GM12878 (cell line): ENCODE results near the gene SCCPDH. TPM values are rescaled to one million over a fixed set of nuclear protein-coding genes. Genes with fewer than 3 reads are reported as not detected.

Experiments used
- ATAC-seq: fragments of 200-7000 bp; cut with Tn5 transposase; 3 replicates; pipeline ENCODE4 v1.9.1; 2020; ENCODE audit warnings: mild to moderate bottlenecking, moderate library complexity
- BruUV-seq: library from RNA; stranded (reverse); fragments of 400-500 nt; replicated peaks from 2 replicates; lab custom pipeline; 2021; lab: Mats Ljungman, UMichigan
- CTCF ChIA-PET: fragments of 300-600 bp; sonication (Branson Sonifier 250); formaldehyde crosslinking; extraction: SDS; loops from one replicate; lab custom pipeline; 2021; ENCODE audit warnings: inconsistent platforms; lab: Yijun Ruan, JAX
- POLR2A ChIA-PET: fragments of 350-600 bp; formaldehyde crosslinking; extraction: SDS; loops from one replicate; lab custom pipeline; 2021; ENCODE audit warnings: inconsistent platforms; lab: Charles Lee
- RAD21 ChIA-PET: fragments of 300-600 bp; sonication (Branson Sonifier 250); formaldehyde crosslinking; loops from one replicate; lab custom pipeline; 2023; ENCODE audit warnings: antibody characterized with exemption; ENCODE audit not compliant: unreplicated experiment; lab: Charles Lee
- SMC1A ChIA-PET: fragments of 300-600 bp; sonication (Branson Sonifier 250); formaldehyde crosslinking; loops from one replicate; lab custom pipeline; 2023; ENCODE audit not compliant: unreplicated experiment, uncharacterized antibody; lab: Charles Lee
- DNase-seq: peaks from one replicate; pipeline ENCODE4 v3.0.0-alpha.2; 2011; ENCODE audit warnings: low read depth, low spot score
- FAIRE-seq: peaks from 3 replicates; lab custom pipeline; 2011; peaks lifted over from hg19 to GRCh38; lab: Jason Lieb, UNC
- H2AFZ ChIP-seq: 2 replicates; pipeline ENCODE4 v1.6.0; 2011; ENCODE audit warnings: low read depth, low read length, control low read depth; ENCODE audit not compliant: control insufficient read depth
- H3K27ac ChIP-seq: 2 replicates; pipeline ENCODE4 v1.5.1; 2011; ENCODE audit warnings: control low read depth; ENCODE audit not compliant: control insufficient read depth, insufficient read depth
- H3K27me3 ChIP-seq, 2 experiments: replicated peaks in 1 of 2; 2 replicates each; pipeline versions ENCODE4 v1.6.0 to v1.6.1; 2011; ENCODE audit warnings: low read length in 1 of 2; ENCODE audit not compliant: control insufficient read depth in 2 of 2, insufficient read depth in 2 of 2
- H3K36me3 ChIP-seq, 2 experiments: 2 replicates each; pipeline ENCODE4 v1.5.1; 2011; ENCODE audit warnings: low read length in 1 of 2; ENCODE audit not compliant: control insufficient read depth in 2 of 2, insufficient read depth in 2 of 2
- H3K4me1 ChIP-seq: 2 replicates; pipeline ENCODE4 v1.6.1; 2011; ENCODE audit warnings: mild to moderate bottlenecking, low read length, moderate library complexity, mixed read lengths; ENCODE audit not compliant: control insufficient read depth, insufficient read depth
- H3K4me2 ChIP-seq: 2 replicates; pipeline ENCODE4 v1.6.0; 2011; ENCODE audit warnings: control low read depth; ENCODE audit not compliant: control insufficient read depth, insufficient read depth
- H3K4me3 ChIP-seq: fragments of 200-600 bp; sonication (generic); 2 replicates; pipeline ENCODE4 v1.5.1; 2016
- H3K79me2 ChIP-seq: 2 replicates; pipeline ENCODE4 v1.6.0; 2011; ENCODE audit warnings: low read length; ENCODE audit not compliant: control insufficient read depth, insufficient read depth
- H3K9ac ChIP-seq: 2 replicates; pipeline ENCODE4 v1.8.0; 2011; ENCODE audit warnings: low read length, control low read depth, mixed read lengths; ENCODE audit not compliant: control insufficient read depth, insufficient read depth
- H3K9me3 ChIP-seq: replicated peaks from 3 replicates; pipeline ENCODE4 v1.5.1; 2011; ENCODE audit warnings: mild to moderate bottlenecking, low read length; ENCODE audit not compliant: control insufficient read depth, insufficient read depth
- H4K20me1 ChIP-seq: 2 replicates; pipeline ENCODE4 v1.6.0; 2011; ENCODE audit not compliant: control insufficient read depth, insufficient read depth
- BCLAF1 ChIP-seq: fragments of 450-650 bp; IDR thresholded peaks from 2 replicates; pipeline ENCODE4 v1.6.1; 2017; ENCODE audit warnings: antibody characterized with exemption, mild to moderate bottlenecking, moderate library complexity
- EGR1 ChIP-seq, 2 experiments: IDR thresholded peaks; 1 replicate in 1 of 2; 2 replicates in 1 of 2; pipeline ENCODE4 v1.6.1; 2011 to 2012; ENCODE audit warnings: low read depth in 2 of 2, low read length in 2 of 2, borderline replicate concordance in 1 of 2, mild to moderate bottlenecking in 1 of 2, moderate library complexity in 1 of 2
- ESRRA ChIP-seq: IDR thresholded peaks from 2 replicates; pipeline ENCODE4 v1.6.1; 2012; ENCODE audit warnings: mild to moderate bottlenecking, low read length, improper control_type of control experiment
- ETV6 ChIP-seq, 2 experiments: fragments of 450-650 bp in 1 of 2; IDR thresholded peaks in 1 of 2; conservative IDR thresholded peaks in 1 of 2; 2 replicates each; pipeline ENCODE4 v1.6.1; 2014; ENCODE audit warnings: antibody characterized with exemption in 1 of 2, borderline replicate concordance in 1 of 2, low read depth in 1 of 2, mild to moderate bottlenecking in 1 of 2, moderate library complexity in 1 of 2
- HDGF ChIP-seq: fragments of 450-650 bp; IDR thresholded peaks from 2 replicates; pipeline ENCODE4 v1.6.1; 2016; ENCODE audit warnings: antibody characterized with exemption
- KDM1A ChIP-seq: fragments of 200-600 bp; sonication (generic); IDR thresholded peaks from 2 replicates; pipeline ENCODE4 v1.6.1; 2016; ENCODE audit warnings: borderline replicate concordance
- MEF2A ChIP-seq: IDR thresholded peaks from 2 replicates; pipeline ENCODE4 v1.6.1; 2011; ENCODE audit warnings: low read depth, mild to moderate bottlenecking, low read length, moderate library complexity; ENCODE audit not compliant: insufficient read depth
- RFX5 ChIP-seq: IDR thresholded peaks from 2 replicates; pipeline ENCODE4 v1.6.1; 2011; ENCODE audit warnings: low read depth, low read length, improper control_type of control experiment
- SMAD1 ChIP-seq: fragments of 450-650 bp; IDR thresholded peaks from 2 replicates; pipeline ENCODE4 v1.6.1; 2018; ENCODE audit warnings: mild to moderate bottlenecking, low read depth; ENCODE audit not compliant: partially characterized antibody
- SMC3 ChIP-seq: IDR thresholded peaks from 2 replicates; pipeline ENCODE4 v1.6.1; 2011; ENCODE audit warnings: low read length, improper control_type of control experiment, borderline replicate concordance
- TARDBP ChIP-seq: IDR thresholded peaks from 2 replicates; pipeline ENCODE4 v1.6.1; 2016; ENCODE audit warnings: borderline replicate concordance
- USF2 ChIP-seq: IDR thresholded peaks from 2 replicates; pipeline ENCODE4 v1.6.1; 2011; ENCODE audit warnings: low read depth, low read length, improper control_type of control experiment, borderline replicate concordance
- WGBS: methylation state at CpG from one replicate; pipeline ENCODE4 v1.1.6; 2016; ENCODE audit warnings: low lambda C conversion rate; ENCODE audit not compliant: insufficient replicate concordance, insufficient coverage; ENCODE audit errors: missing lambda C conversion rate; 5-methylcytosine and 5-hydroxymethylcytosine counted together
- in situ Hi-C: fragments of 300-500 bp; cut with MboI; formaldehyde crosslinking; loops from 9 replicates; pipeline ENCODE4 v1.14.3; 2018; ENCODE audit warnings: mixed read lengths
- intact Hi-C: fragments of 100-400 bp; cut with micrococcal nuclease; formaldehyde crosslinking; loops from one replicate; pipeline ENCODE4 v1.14.2; 2022; ENCODE audit not compliant: unreplicated experiment
- polyA plus RNA-seq, 11 experiments: library from polyadenylated mRNA; depleted of rRNA in 4 of 11; unstranded in 6 of 11; stranded (reverse) in 5 of 11; fragments of >200 nt; fragmentation: Nextera tagmentation in 4 of 11; fragmentation: Illumina TruSeq in 1 of 11; extraction: Ambion mirVana in 4 of 11; extraction: Trizol in 1 of 11; gene quantifications; 1 replicate in 1 of 11; 2 replicates in 10 of 11; pipeline versions ENCODE4 v1.2.1 to v1.2.3, GENCODE V29; 2011 to 2016; ENCODE audit warnings: inconsistent platforms in 2 of 11, missing spikeins in 2 of 11, low read depth in 1 of 11
- total RNA-seq, 4 experiments: library from RNA; depleted of rRNA in 3 of 4; stranded (reverse); fragments of >200 nt in 3 of 4; fragmentation: Illumina TruSeq in 1 of 4; extraction: Trizol in 1 of 4; gene quantifications; 2 replicates each; pipeline versions ENCODE4 v1.2.1 to v1.2.3, GENCODE V29; 2013 to 2021

The SCCPDH gene
- total and polyA plus RNA-seq, 10 of the 15 experiments (the other 5 are each of a cell fraction or from before 2014, with no cell fraction given): 5.4 to 44.8 (median 24.5) TPM

- no peak for FAIRE-seq
Measured at GRCh38 chr1:246681900-246682895, 42.0 kb upstream of the SCCPDH start.

GRCh38 chr1:246683521-246683920 is 40.7 kb upstream of the SCCPDH start:
- ATAC-seq: no peak
- no peaks in the 10 kb centered on the region for H3K36me3 ChIP-seq
- H3K9ac ChIP-seq: no peak overlapping the region
- ChIA-PET RAD21 (interaction anchor here (1.6 kb wide), 1 partner anchor 9 kb away, joined by 5 read pairs; no protein-coding TSS in a partner anchor), CTCF (interaction anchor here (0.5 to 1.0 kb wide), 2 partner anchors 178 to 625 kb away, joined by 3 to 4 read pairs; no protein-coding TSS in a partner anchor), SMC1A (interaction anchor here (1.0 to 1.5 kb wide), 2 partner anchors 11 to 186 kb away, joined by 3 to 4 read pairs; no protein-coding TSS in a partner anchor), POLR2A (no interaction called here)
- no TSS peak for BruUV-seq
- no peak overlapping the region for H2AFZ ChIP-seq
- no peak for DNase-seq
- no peak overlapping the region for H3K4me2 ChIP-seq
- intact Hi-C loops: no loop called here
- in situ Hi-C loops: no loop called here
- no peak overlapping the region for H3K27ac ChIP-seq
- no peaks in the 10 kb centered on the region for H3K79me2 ChIP-seq
- H3K4me1 ChIP-seq: no peaks in the 10 kb centered on the region
- no peak for FAIRE-seq
- H3K27me3 ChIP-seq: no peaks in the 10 kb centered on the region
- H4K20me1 ChIP-seq: no peaks in the 10 kb centered on the region
- H3K9me3 ChIP-seq: no peaks in the 10 kb centered on the region; the same call in 2 of the 3 replicates
- no peak overlapping the region for H3K4me3 ChIP-seq
- 78% methylated on average over 9 of the region's 9 CpGs for WGBS
- TF ChIP-seq USF2: no peak
- TF ChIP-seq RFX5: no peak
- no peak for TF ChIP-seq ETV6 (conservative IDR thresholded peaks at IDR 0.05 in 1 of 2, IDR thresholded peaks at IDR 0.05 in 1 of 2; ENCODE audit: borderline replicate concordance in 1 of 2, low read depth in 1 of 2)
- TF ChIP-seq MEF2A: no peak
- TF ChIP-seq HDGF: no peak
- TF ChIP-seq KDM1A: no peak
- no peak for TF ChIP-seq SMAD1
- TF ChIP-seq TARDBP: no peak
- no peak for TF ChIP-seq SMC3
- no peak for TF ChIP-seq BCLAF1

More at GRCh38 chr1:246681900-246682895, 42.0 kb upstream of the SCCPDH start:
- Histone ChIP-seq H3K4me3 (no peak overlapping the region), H3K4me2 (no peak overlapping the region), H3K9me3 (no peaks in the 10 kb centered on the region; the same call in 2 of the 3 replicates), H4K20me1 (no peaks in the 10 kb centered on the region), H3K27ac (no peak overlapping the region), H3K27me3 (no peaks in the 10 kb centered on the region), H3K4me1 (no peaks in the 10 kb centered on the region), H3K79me2 (no peaks in the 10 kb centered on the region), H2AFZ (no peak overlapping the region), H3K36me3 (no peaks in the 10 kb centered on the region), H3K9ac (no peak overlapping the region)
- no TSS peak for BruUV-seq
- intact Hi-C loops (no loop called here), in situ Hi-C loops (no loop called here)
- ChIA-PET RAD21 (no interaction called here), CTCF (interaction anchor here (1.2 kb wide), 1 partner anchor 185 kb away, joined by 5 read pairs; no protein-coding TSS in a partner anchor), SMC1A (interaction anchor here (0.6 to 1.4 kb wide), 2 partner anchors 13 to 22 kb away, joined by 3 read pairs; no protein-coding TSS in a partner anchor), POLR2A (no interaction called here)
- ATAC-seq (no peak; the same call in 2 of the 3 replicates), DNase-seq (no peak)
- no peak for TF ChIP-seq EGR1 (IDR thresholded peaks at IDR 0.05; ENCODE audit: borderline replicate concordance in 1 of 2, low read depth in 2 of 2, low read length in 2 of 2)
- TF ChIP-seq ESRRA: no peak
- WGBS: 73% methylated on average over 15 of the region's 15 CpGs
